Stimulated activated CD4-positive, alpha-beta T cell treated with anti-CD3 and anti-CD28 coated beads, Interleukin-15, amount 100 ng/mL, for 1 hour (primary cell): ENCODE results near the gene IMPDH1.
"Not testable (repeated sequence)": the region's sequence is repeated elsewhere in the genome, so short reads cannot be mapped to it uniquely, and the experiment has no call there.

Experiments used
- DNase-seq, 2 donors: peaks; one replicate each; pipeline ENCODE4 v3.0.0-alpha.2; 2020; ENCODE audit warnings: low read depth in 1 of 2, low spot score in 1 of 2

The IMPDH1 gene

DNA sequence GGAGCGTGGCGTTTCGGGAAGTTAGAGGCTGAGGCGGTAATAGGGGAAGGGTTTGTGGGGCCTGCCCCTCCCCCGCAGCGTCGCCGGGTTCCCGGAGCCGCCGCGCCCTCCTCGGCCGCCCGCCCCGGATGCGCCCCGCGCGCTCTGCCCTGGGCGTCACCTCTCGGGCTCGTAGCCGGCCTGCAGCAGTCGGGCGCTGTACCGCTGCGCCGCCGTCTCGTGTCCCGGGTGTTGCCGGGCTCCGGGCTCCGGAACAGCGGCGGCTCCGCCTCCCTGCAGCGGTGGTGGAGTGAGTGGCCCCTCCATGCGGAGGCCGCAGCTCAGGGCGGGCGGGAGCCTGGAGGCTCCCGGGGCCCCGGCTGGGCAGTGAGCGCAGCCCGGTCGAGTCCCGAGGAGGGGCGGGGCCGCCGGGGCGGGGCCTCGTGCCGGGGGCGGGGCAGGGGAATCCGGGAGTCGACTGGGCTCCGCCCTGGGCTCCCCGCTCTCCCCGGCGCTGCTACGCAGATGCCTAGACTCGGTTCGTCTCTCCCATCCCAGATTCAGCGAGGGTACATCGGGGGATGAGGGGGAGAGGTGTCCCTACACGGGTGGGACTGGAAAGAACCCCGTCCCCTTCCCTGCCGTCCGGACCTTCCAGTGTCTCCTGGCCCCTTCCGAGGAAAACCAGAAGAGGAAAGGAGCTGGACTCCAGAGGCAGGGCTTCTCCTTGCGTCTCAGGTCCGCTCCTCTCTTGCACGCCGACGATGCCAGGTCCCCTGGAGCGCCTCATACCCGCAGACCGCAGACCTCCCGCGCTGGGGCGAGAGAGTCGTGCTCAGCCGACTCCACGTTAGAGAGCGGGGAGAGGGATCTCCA is at the start of gene IMPDH1:
TSS of gene IMPDH1 (minus strand) at position 387 of the 855 bp plus-strand sequence. CDS start at position 306, 81 bp downstream.
- DNase-seq: peak; percentile 76 to 88

DNA sequence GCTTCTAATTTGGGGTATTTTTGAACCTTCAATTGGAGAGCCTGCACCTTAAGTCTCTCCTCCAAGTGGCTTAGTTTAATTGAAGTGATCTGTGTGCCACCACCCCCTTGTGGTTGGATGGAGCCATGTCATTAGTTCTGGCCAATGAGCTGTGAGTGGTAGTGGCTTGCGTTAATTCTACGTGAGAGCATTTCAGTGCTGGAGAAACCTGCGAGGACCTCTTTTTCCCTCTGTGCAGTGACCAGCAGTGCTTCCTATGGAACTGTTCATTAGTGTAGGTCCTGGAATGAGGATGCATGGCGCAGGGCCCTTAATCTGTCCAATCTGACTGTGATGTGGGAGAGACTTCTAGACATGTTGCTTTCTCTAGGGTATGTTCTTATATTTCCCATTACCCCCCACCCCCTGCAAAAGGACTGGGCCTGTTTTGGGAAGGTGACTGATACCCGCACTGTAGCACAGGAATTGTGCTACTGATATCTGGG is 49.7 kb upstream of the IMPDH1 start:
- peak; percentile 20 to 49 for DNase-seq

DNA sequence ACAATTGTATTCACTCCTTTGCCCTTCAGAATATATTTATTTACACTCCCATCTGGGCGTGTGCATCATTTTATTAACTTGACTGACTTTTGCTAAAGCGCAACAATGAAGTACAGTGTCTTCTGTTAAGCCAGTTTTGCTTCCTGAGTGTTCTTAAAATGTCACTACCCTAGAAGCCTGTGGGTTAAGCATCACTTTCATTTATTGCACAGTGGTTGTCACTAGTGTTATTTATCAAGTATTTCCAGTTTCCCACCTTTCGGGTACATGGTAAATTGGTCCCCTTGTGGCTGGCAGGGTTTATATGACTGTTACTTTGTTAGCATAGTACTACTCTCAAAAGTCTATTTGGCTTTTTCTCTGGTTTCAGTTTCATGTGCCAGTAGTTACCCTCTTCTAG is 49.2 kb upstream of the IMPDH1 start:
- no peak for DNase-seq

DNA sequence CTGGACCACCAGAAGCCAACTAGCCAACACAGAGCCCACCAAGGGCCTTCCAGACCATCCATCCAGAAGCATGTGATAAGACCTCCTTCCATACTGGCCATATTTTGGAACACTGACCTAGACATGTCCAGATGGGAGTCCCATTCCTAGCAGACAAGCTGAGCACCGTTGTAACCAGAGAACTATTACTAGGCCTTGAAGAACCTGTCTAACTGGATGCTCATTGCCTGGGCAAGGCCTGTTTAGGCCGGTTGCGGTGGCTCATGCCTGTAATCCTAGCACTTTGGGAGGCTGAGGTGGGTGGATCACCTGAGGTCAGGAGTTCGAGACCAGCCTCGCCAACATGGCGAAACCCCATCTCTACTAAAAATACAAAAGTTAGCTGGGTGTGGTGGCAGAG is 47.6 kb upstream of the IMPDH1 start:
- not testable (repeated sequence) for DNase-seq

DNA sequence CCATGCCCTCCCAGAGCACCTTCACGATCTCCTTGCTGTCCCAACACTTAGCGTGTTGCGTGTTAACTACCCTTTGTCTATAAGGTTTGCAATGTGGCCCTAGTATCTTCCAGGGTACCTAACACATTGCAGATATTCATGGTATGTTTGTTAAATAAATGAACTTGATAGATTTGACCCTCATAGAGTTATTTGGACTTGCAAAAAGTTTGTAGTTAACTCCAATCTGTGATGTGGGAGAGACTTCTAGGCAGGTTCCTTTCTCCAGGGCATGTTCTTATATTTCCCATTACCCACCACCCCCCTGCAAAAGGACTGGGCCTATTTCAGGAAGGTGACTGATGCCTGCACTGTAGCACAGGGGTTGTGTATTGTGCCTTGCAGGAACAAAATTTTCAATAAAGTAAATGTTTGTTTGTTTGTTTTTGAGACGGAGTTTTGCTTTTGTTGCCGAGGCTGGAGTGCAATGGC is 46.5 kb upstream of the IMPDH1 start:
- no peak for DNase-seq

DNA sequence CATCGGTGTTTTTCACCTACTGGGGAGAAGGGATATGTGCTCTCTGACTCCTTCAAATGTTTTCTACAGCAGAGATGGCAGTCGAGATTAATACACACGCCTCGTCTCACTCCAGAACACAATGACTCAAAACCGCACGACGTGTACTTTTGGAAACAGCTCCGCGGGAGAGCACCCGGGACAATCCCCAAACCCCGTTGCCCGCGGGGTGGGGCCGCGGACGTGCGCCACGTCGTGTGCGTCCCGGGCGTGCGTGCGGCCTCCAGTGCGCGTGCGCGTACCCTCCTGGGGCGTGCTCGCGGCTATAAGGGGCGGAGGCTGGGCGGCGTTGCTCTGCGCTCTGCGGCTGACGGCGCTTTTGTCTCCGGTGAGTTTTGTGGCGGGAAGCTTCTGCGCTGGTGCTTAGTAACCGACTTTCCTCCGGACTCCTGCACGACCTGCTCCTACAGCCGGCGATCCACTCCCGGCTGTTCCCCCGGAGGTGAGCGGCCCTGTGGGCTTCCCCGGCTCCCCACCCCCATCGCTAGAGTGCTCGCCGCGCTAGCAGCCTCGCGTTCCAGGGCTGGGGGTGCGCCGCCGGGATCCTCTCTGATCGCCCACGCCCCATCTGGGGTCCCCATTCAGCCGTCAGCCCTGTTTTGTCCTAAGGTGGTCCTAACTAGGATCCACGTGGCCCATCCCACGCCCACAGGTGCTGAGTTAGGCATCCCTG is 45.9 kb upstream of the IMPDH1 start, which contains the start of gene HILPDA:
TSS of gene HILPDA (plus strand) at position 336 of the 712 bp plus-strand sequence. CDS start 1,391 bp downstream, outside the sequence.
- peak; percentile 88 to 92 for DNase-seq

DNA sequence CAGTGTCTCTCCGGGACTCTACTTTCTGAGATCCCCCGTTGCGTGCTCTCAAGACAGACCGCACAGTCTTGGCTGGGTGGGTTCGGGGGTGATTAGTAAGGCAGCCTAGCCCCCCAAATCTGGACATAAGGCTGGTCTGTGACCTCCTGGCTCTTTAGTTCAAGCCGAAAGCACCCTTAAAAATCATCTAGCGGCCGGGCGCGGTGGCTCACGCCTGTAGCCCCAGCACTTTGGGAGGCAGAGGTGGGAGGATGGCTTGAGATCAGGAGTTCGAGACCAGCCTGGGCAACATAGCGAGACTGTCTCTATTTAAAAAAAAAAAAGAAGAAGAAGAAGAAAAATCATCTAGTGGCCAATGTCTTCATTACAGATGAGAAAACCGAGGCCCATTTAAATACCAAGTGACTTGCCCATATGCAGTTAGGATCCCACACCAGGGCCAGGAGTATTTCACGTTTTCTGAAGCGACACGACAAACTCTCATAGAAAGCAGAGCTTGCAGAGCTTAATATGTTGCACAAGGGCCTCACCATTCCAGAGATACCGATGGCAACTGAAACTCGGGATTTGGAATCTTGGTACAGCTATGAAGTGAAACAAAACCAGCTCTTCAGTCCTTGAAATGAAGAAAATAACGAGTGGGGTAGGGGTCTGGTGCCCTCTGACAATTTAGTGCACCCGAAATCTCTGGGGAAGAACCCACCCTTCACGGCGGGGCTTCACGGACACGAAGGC is 45.2 kb upstream of the IMPDH1 start:
- no peak for DNase-seq

DNA sequence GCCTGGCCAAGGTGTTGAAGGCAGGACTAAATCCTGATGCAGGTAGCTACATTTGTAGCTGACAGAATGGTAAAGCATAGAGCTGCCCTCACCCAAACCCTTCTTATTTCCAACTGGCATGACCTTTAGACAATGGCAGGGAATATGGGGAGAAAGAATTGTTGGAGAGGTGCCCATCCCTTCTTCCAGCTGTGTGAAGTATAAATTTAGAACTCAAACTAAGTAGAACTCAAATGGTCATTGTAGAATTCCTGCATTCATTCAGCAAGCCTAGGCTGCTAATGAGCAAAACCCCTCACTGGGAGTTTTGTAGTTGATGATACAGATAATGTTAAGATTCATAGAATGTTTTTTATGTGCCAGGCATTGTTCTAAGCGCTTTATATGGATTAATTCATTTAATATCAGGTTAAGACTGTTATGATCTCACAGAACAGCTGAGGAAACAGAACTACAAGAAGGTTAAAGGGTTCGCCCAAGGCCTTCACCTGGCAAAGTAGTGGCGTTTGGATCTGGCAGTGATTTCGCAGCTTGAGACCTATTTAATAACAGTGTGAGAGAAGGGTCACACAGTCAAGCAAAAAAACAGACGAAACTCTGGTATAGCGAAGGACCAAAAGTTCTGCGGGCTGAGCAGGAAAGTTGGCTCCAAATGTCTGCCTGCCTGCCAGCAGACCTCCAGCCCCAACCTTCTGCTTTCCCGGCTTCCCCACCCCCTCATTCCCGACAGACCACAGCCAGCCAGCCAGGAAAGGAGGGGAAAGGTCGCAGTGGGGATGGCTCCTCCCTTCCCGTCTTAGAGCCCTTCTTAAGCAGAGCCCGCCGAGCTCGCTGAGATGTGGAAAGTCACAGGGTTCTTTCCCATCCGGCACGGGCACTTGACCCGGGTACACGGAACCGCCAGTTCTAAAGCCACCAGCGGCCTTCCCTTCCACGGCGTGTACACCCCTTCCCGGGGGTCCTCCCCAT is 44.3 kb upstream of the IMPDH1 start:
- no peak for DNase-seq

DNA sequence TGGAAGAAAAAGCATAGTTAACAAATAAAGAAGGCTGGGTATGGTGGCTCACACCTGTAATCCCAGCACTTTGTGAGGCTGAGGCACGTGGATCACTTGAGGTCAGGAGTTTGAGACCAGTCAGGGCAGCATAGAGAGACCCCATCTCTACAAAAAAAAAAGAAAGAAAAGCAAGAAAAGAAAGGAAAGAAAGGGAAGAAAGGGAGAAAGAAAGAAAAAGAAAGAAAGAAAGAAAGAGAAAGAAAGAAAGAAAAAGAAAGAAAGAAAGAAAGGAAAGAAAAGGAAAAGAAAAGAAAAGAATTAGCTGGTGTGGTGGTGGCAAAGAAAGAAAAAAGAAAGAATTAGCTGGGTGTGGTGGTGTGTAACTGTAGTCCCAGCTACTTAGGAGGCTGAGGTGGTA is 42.8 kb upstream of the IMPDH1 start:
- no peak for DNase-seq

DNA sequence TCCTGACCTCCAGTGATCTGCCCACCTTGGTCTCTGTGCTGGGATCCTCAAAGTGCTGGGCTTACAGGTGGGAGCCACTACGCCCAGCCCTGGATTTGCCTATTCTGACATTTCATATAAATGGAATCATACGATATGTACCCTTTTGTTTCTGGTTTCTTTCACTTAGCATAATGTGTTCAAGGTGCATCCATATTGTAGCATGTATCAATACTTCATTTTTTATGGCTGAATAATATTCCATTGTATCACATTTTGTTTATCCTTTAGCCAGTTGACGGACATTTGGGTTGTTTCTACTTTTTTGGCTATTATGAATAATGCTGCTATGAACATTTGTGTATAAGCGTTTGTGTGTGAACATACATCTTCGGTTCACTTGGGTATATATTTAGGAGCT is 41.1 kb upstream of the IMPDH1 start:
- no peak for DNase-seq

DNA sequence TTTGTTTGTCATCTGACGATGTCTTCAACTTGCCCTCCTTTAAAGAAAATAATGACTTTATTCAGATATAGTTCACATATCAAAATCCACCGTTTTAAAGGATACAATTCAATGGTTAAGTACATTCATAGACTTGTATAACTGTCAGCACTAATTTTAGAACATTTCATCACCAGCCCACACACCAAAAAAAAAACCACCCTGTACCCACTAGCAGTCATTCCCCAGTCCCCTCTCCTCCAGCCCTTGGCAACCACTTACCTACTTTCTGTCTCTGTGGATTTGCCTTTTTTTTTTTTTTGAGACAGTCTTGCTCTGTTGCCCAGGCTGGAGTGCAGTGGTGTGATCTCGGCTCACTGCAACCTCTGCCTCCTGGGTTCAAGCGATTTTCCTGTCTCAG is 40.6 kb upstream of the IMPDH1 start:
- DNase-seq: no peak

DNA sequence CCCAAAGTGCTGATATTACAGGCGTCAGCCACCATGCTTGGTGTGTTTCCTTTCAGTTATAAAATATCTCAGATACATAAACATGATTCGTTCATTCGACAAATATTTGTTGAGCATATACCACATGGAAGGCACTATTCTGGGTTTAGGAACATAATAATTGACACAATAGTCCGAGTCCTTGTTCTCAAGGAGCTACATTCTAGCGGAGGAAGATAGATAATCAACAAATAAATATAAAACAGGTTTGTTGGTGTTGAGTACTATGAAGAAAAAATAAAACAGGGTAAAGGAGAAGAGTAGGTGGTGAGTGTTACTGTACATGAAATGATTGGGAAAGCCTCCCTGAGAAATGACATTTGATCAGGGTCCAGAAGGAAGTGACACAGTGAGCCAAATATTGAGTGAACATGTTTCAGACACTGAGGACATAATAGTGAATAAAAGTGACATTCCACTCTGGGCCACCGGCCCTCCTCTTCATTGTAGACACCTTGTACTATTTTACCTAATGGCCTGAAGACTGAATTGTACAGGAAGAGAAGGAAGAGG is 39.0 kb upstream of the IMPDH1 start:
- DNase-seq: no peak

DNA sequence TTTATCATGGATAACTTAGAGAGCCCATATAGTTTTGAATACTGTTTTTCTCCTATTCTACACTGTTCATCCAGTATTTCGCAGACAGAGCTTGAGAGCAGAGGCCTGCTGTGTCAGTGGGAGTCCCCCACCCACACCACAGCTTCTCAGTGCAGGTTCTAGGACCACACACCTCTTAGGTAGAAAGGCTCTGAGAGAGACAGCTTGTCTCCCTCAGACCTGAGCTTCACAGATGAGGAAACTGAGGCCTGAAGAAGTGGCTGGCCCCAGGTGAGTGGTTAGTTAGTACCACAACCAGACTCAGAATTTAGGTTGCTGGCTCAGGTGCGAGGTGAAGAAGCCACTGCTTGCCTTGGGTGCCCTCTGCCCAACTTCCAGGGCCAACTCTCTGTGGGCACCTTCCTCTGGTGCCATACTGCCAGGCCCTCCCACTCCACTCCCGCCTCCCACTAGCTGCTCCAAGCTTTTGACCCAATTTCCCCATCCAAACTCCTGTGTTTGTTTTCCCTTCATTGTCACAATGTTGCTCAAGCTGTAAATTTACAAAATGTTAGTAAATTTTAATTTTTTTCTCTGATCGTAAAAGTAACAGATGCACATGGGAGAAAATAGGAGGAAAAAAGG is 38.3 kb upstream of the IMPDH1 start:
- DNase-seq: no peak

DNA sequence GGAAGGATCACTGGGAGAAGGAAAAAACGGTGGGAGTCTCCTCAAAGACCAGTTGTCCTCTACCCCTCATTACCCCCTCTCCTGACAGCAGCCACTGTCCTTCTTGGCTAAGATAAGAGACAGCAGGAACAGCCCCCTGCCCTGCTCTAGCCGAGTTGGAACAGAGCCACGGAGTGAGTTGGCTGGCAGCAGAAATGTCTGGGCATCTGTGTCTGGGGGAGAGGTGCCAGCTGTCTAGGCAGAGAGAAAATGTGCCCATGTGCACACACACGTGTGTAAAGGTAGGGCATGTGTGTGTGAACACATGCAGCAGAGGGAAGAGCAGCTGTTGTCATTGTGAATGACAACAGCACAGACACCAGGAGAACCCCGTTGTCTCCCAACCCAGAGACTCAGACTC is 36.5 kb upstream of the IMPDH1 start:
- no peak for DNase-seq

DNA sequence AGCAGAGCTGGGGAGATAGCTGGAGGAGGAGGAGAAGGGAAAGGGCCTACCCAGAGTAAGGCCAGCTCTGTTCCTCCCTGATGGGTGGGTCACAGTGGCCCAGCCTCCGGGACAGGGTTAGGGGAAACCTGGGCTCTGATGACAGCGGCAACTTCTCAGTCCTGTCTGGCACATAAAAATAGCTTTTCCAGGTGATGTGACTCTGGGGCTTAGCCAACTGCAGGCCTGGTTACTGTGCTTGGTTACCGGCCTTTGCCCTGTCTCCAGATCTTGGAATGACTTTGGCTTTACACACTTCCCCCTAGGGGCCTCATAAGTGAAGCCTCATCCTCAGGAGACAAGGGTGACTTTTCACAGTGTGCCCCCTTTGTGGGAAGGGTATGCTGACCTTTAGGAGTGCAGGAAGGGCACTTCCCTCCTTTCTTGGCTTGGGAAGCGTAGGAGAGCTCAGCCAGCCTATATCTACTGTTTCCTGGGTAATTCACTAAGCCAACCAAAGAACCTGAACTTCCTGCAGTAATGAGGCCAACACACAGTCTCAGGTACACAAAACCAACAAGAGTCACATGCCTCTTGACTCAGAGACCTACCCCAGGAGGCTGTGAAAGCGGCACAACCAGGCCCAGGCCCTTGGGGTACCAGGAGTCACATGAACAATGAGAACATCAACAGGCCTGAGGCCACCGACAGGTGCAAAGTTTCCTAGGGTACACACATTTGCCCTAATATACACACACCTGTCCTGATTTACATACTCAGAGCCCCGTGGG is 34.2 kb upstream of the IMPDH1 start:
- no peak for DNase-seq

DNA sequence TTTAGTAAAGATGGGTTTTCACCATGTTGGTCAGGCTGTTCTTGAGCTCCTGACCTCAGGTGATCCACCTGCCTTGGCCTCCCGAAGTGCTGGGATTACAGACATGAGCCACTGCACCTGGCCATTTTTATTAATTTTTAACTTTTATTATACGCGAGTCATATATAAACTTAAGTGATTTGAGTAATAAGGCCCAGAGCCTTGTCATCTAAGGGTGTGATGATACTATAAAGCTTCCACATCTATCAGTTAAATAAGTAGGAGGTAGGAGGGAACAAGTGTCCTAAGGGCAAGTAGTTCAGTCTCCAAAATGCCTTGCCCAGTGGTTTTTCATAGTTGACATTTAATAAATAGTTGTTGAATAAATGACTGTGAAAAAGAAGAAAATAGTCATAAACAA is 32.6 kb upstream of the IMPDH1 start:
- DNase-seq: no peak

DNA sequence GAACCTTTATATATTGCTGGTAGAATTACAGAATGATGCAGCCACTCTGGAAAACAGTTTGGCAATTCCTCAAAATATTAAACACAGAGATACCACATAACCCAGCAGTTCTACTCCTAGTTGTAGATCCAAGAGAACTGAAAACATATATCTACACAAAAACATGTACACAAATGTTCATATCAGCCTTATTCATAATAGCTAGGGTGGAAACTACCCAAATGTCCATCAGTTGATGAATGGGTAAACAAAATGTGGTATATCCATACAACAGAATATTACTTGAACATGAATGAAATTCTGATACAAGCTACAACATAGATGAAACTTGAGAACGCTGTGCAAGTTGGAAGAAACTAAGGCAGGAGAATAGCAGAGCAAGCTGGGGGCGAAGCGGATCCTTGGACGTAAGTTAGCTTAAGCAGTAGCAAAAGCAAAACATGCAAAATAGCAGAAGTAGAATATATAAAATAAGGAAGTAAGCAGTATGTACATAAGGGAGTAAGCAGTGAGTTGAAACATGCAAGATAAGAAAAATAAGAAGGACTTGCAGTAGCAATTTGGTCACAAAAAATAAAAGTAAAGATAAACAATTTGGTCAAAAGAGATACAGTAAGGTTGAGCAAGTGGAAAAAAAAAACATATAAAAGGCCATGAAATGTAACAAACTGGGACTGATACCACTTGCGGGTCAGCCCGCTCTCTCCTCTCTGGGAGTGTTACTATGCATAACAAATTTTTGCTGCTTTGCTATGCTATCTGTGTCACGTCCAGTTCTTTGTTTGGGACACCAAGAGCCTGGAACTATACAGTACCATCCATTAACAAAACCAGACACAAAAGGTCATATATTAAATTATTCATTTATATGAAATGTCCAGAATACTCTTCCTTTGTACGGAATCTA is 27.9 kb upstream of the IMPDH1 start:
- no peak for DNase-seq

DNA sequence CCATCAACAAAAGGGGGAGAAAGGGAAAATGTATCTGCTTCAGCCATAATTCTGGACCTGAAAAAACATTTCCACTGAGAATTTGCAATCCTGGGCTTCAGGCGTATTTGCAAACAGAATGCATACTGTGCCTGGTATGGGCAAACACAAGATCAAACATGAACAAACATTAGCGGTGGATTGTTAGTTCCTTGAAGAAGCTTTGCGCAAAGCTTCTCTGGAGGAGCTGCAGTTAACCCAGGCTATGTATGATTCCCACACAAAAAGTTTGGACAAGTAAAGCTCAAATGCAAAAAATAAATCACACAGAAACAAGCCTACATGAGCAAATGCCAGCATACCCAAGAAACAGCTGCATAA is 25.5 kb upstream of the IMPDH1 start:
- no peak for DNase-seq
